HG03571 (cell line): ENCODE measurements around the gene OR4P4.
A peak's percentile ranks its signal among the peaks of the same experiment; 100 is the strongest.

ENCODE experiments used
- ATAC-seq: cut with Tn5 transposase; IDR thresholded peaks from one replicate; pipeline ENCODE4 v1.9.1; 2021; ENCODE audit not compliant: unreplicated experiment

OR4P4 gene

GRCh38 chr11:55634813-55635212, at the start of gene OR4P4:
Gene OR4P4 (plus strand): TSS chr11:55635113.
- ATAC-seq: no peak

- no peak for ATAC-seq
Measured at GRCh38 chr11:55607545-55607944, 27.4 kb upstream of the OR4P4 start, which contains the start of gene OR4C11. Gene OR4C11 (minus strand): TSS chr11:55607645. CDS start chr11:55604373, 3,272 bp downstream.

- ATAC-seq: no peak
Measured at GRCh38 chr11:55624531-55624930, 10.4 kb upstream of the OR4P4 start.

GRCh38 chr11:55648027-55648426, 13.1 kb downstream of the OR4P4 start, which contains the start of gene OR4S2:
Gene OR4S2 (plus strand): TSS chr11:55648327. CDS start chr11:55650904, 2,577 bp downstream.
- ATAC-seq: no peak

GRCh38 chr11:55652560-55652959, 17.6 kb downstream of the OR4P4 start:
- no peak for ATAC-seq

GRCh38 chr11:55655096-55655495, 20.2 kb downstream of the OR4P4 start:
- ATAC-seq: no peak

GRCh38 chr11:55658031-55658573, 23.2 kb downstream of the OR4P4 start:
- ATAC-seq: peak; percentile 96

- no peak for ATAC-seq
Measured at GRCh38 chr11:55658608-55659007, 23.7 kb downstream of the OR4P4 start.

- no peak for ATAC-seq
Measured at GRCh38 chr11:55661901-55662300, 27.0 kb downstream of the OR4P4 start, which contains the start of gene OR4C6. Gene OR4C6 (plus strand): TSS chr11:55662201. CDS start chr11:55665167, 2,966 bp downstream.

- no peak for ATAC-seq
Measured at GRCh38 chr11:55669376-55669775, 34.5 kb downstream of the OR4P4 start.

- ATAC-seq: no peak
Measured at GRCh38 chr11:55673860-55674259, 38.9 kb downstream of the OR4P4 start.
